ENCODE results near the gene MAP1LC3B.
"Not testable (repeated sequence)": the region's sequence is repeated elsewhere in the genome, so short reads cannot be mapped to it uniquely, and the experiment has no call there.

MAP1LC3B gene

GRCh38 chr16:87361916-87362619 is 30.1 kb upstream of the MAP1LC3B start:
- DNase-seq: no peak

- DNase-seq: not testable (repeated sequence)
Measured at GRCh38 chr16:87362828-87363559, 29.1 kb upstream of the MAP1LC3B start.

GRCh38 chr16:87363771-87364455 is 28.2 kb upstream of the MAP1LC3B start:
- DNase-seq: no peak

- no peak for DNase-seq
Measured at GRCh38 chr16:87365021-87365713, 27.0 kb upstream of the MAP1LC3B start.

- DNase-seq: no peak
Measured at GRCh38 chr16:87366288-87366687, 25.8 kb upstream of the MAP1LC3B start.

- DNase-seq: no peak
Measured at GRCh38 chr16:87366930-87367329, 25.2 kb upstream of the MAP1LC3B start.

- no peak for DNase-seq
Measured at GRCh38 chr16:87367529-87367928, 24.6 kb upstream of the MAP1LC3B start.

GRCh38 chr16:87368029-87368770 is 23.9 kb upstream of the MAP1LC3B start:
- DNase-seq: no peak

GRCh38 chr16:87369117-87369765 is 22.9 kb upstream of the MAP1LC3B start:
- DNase-seq: no peak

GRCh38 chr16:87369796-87370719 is 22.1 kb upstream of the MAP1LC3B start:
- DNase-seq: no peak

GRCh38 chr16:87371261-87371866 is 20.8 kb upstream of the MAP1LC3B start:
- DNase-seq: no peak

- no peak for DNase-seq
Measured at GRCh38 chr16:87372305-87372704, 19.8 kb upstream of the MAP1LC3B start.

GRCh38 chr16:87374313-87374712 is 17.8 kb upstream of the MAP1LC3B start:
- no peak for DNase-seq

- no peak for DNase-seq
Measured at GRCh38 chr16:87375426-87376135, 16.6 kb upstream of the MAP1LC3B start.

- no peak for DNase-seq
Measured at GRCh38 chr16:87376660-87377059, 15.5 kb upstream of the MAP1LC3B start.

GRCh38 chr16:87379312-87379752 is 12.8 kb upstream of the MAP1LC3B start:
- DNase-seq: not testable (repeated sequence)

GRCh38 chr16:87380403-87380802 is 11.7 kb upstream of the MAP1LC3B start:
- DNase-seq: no peak

GRCh38 chr16:87380881-87381280 is 11.3 kb upstream of the MAP1LC3B start:
- no peak for DNase-seq

GRCh38 chr16:87382023-87382785 is 9.9 kb upstream of the MAP1LC3B start:
- DNase-seq: no peak
